Bronchial epithelial cell (primary cell): ENCODE data around the gene STXBP5. TPM values are rescaled to one million over a fixed set of nuclear protein-coding genes. Genes with fewer than 3 reads are reported as not detected.

Experiments
- DNase-seq: peaks from one replicate; pipeline ENCODE4 v3.0.0-alpha.2; 2010; ENCODE audit warnings: low read depth
- FAIRE-seq: peaks from 2 replicates; lab custom pipeline; 2011; peaks lifted over from hg19 to GRCh38; lab: Jason Lieb, UNC
- H3K27me3 ChIP-seq: 2 replicates; pipeline ENCODE4 v1.5.1; 2011; ENCODE audit warnings: low read length; ENCODE audit not compliant: control insufficient read depth, insufficient read depth
- H3K36me3 ChIP-seq: 2 replicates; pipeline ENCODE4 v1.5.1; 2011; ENCODE audit warnings: low read length; ENCODE audit not compliant: control insufficient read depth, insufficient read depth
- H3K4me3 ChIP-seq: 2 replicates; pipeline ENCODE4 v1.5.1; 2011; ENCODE audit warnings: mild to moderate bottlenecking, low read depth, low read length, control low read depth
- CTCF ChIP-seq: IDR thresholded peaks from 2 replicates; pipeline ENCODE4 v1.5.1; 2011; ENCODE audit warnings: mild to moderate bottlenecking, moderate library complexity, low read length, control low read depth, inconsistent platforms; ENCODE audit not compliant: insufficient read depth, severe bottlenecking
- total RNA-seq: library from RNA; depleted of rRNA; stranded (reverse); fragments of >200 nt; gene quantifications from 2 replicates; pipeline ENCODE4 v1.2.1, GENCODE V29; 2014

STXBP5 gene
- total RNA-seq, 1 donor from 2014 or later = 19.2 TPM

GRCh38 chr6:147381712-147382111 lies 177.5 kb downstream of the STXBP5 start:
- DNase-seq (no peak), FAIRE-seq (no peak)
- Histone ChIP-seq H3K36me3 (no peaks in the 10 kb centered on the region), H3K4me3 (no peak overlapping the region), H3K27me3 (no peaks in the 10 kb centered on the region)
- TF ChIP-seq CTCF = no peak

- Histone ChIP-seq H3K27me3 (no peaks in the 10 kb centered on the region), H3K4me3 (no peak overlapping the region), H3K36me3 (no peaks in the 10 kb centered on the region)
- peak; percentile 34 for DNase-seq
- FAIRE-seq = no peak
- peak; percentile 35 for TF ChIP-seq CTCF
Observed at GRCh38 chr6:147382945-147383554, 178.8 kb downstream of the STXBP5 start.

DNA sequence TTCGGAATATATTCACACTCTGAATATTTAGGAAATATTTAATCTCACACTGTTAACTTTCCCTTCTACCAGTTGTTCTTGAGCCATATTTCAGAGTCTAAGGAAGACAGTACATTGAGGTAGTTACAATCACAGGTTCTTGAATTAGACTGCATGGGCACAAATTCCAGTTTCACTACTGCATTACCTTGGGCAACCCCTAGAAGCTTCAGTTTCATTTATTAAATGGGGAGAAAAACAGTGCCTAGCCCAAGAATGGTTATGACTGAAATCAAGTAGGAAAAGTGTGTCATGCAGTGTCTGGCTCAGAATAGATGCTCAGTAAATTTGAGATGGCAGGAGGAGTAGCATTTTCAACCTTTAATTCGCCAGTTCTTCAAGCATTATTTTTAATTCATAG lies 179.8 kb downstream of the STXBP5 start:
- H3K36me3 ChIP-seq = no peaks in the 10 kb centered on the region
- no peak for FAIRE-seq
- TF ChIP-seq CTCF = no peak
- no peak overlapping the region for H3K4me3 ChIP-seq
- DNase-seq = no peak
- H3K27me3 ChIP-seq = no peaks in the 10 kb centered on the region

DNA sequence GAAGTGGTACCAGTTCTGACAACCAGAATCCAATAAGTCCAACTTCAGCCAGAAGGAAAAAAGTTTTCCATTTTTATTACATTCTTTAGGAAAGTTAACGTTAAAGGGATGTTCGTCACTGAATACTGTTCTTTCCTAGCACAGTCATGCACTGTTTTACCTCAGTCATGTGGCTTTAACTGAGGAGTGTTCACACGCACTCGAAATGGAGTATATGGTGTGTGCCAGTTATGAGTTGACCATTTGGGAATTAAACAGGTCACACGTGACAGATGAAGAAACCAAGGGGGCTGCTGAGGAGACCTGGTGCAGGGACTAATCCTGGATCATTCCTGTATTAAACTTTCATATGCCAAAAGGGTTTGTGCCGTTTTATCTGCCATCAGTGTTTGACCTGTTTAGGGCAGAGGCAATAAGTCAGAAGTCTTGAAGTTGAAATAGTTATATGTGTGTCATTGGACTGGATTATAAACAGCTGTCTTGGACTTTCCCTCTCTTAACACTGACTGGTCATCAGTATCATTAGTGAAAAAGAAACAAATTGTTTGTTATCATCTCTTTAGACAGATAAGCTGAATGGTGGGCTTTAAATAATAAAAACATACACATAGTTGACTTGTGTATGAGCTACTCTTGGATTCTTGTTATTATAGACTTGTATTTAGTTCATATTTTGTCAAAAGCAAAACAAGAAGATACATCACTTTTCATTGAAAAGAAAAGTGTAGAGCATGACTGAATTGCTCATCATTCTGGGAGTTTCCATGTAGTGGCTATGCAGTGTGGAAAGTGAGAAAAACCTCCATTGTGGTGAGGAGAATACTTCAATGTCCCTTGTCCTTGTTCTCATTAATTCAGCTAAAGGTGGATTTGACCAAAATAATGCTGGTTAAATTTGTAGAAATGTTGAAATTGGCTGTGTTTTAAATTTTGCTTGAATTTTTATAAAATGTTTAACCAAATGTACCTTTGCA lies 180.8 kb downstream of the STXBP5 start:
- no peak overlapping the region for H3K4me3 ChIP-seq
- no peaks in the 10 kb centered on the region for H3K36me3 ChIP-seq
- DNase-seq (no peak), FAIRE-seq (peak; percentile 7)
- no peaks in the 10 kb centered on the region for H3K27me3 ChIP-seq
- no peak for TF ChIP-seq CTCF

- Histone ChIP-seq H3K36me3 (no peaks in the 10 kb centered on the region), H3K4me3 (no peak overlapping the region), H3K27me3 (no peaks in the 10 kb centered on the region)
- DNase-seq (no peak), FAIRE-seq (no peak)
- no peak for TF ChIP-seq CTCF
Observed at GRCh38 chr6:147389463-147389862, 185.2 kb downstream of the STXBP5 start.
